Trophoblast cell (in vitro differentiated cells and primary cell): ENCODE measurements around the gene ALPI.

Experiments used
- DNase-seq, 2 donors: peaks; one replicate each; pipeline ENCODE4 v3.0.0-alpha.2; 2016
- H2AFZ ChIP-seq: 2 replicates; pipeline ENCODE4 v1.6.1; 2013; ENCODE audit warnings: low read length, moderate library complexity, mild to moderate bottlenecking; ENCODE audit not compliant: insufficient read depth, poor library complexity
- H2AK5ac ChIP-seq: 2 replicates; pipeline ENCODE4 v1.6.1; 2013; ENCODE audit warnings: mild to moderate bottlenecking, low read length
- H2BK120ac ChIP-seq: 2 replicates; pipeline ENCODE4 v1.6.1; 2013; ENCODE audit warnings: low read length, mild to moderate bottlenecking, moderate library complexity; ENCODE audit not compliant: insufficient read depth, poor library complexity
- H2BK12ac ChIP-seq: 2 replicates; pipeline ENCODE4 v1.6.1; 2013; ENCODE audit warnings: mild to moderate bottlenecking, low read length, moderate library complexity
- H2BK5ac ChIP-seq: 2 replicates; pipeline ENCODE4 v1.6.1; 2013; ENCODE audit warnings: low read length, low read depth, moderate library complexity, mild to moderate bottlenecking; ENCODE audit not compliant: poor library complexity
- H3K14ac ChIP-seq: 2 replicates; pipeline ENCODE4 v1.6.1; 2013; ENCODE audit warnings: mild to moderate bottlenecking, low read length
- H3K18ac ChIP-seq: 2 replicates; pipeline ENCODE4 v1.6.1; 2013; ENCODE audit warnings: mild to moderate bottlenecking, low read length
- H3K23ac ChIP-seq: 2 replicates; pipeline ENCODE4 v1.6.1; 2013; ENCODE audit warnings: low read length
- H3K27ac ChIP-seq: 2 replicates; pipeline ENCODE4 v1.5.1; 2013; ENCODE audit warnings: low read depth, mild to moderate bottlenecking, inconsistent platforms, low read length, moderate library complexity
- H3K27me3 ChIP-seq: 2 replicates; pipeline ENCODE4 v1.6.1; 2013; ENCODE audit warnings: inconsistent platforms, mild to moderate bottlenecking, low read length, moderate library complexity; ENCODE audit not compliant: insufficient read depth
- H3K36me3 ChIP-seq, 2 experiments: 1 replicate in 1 of 2; 2 replicates in 1 of 2; pipeline ENCODE4 v1.6.1; 2013; ENCODE audit warnings: low read length in 2 of 2, mild to moderate bottlenecking in 2 of 2, moderate library complexity in 1 of 2; ENCODE audit not compliant: insufficient read depth in 2 of 2, control insufficient read depth in 1 of 2
- H3K4ac ChIP-seq: 2 replicates; pipeline ENCODE4 v1.6.1; 2013; ENCODE audit warnings: low read depth, mild to moderate bottlenecking, low read length, moderate library complexity
- H3K4me1 ChIP-seq, 2 experiments: 1 replicate in 1 of 2; 2 replicates in 1 of 2; pipeline ENCODE4 v1.6.1; 2013; ENCODE audit warnings: low read length in 2 of 2, mild to moderate bottlenecking in 2 of 2, moderate library complexity in 1 of 2; ENCODE audit not compliant: insufficient read depth in 2 of 2, control insufficient read depth in 1 of 2
- H3K4me2 ChIP-seq: 2 replicates; pipeline ENCODE4 v1.6.1; 2013; ENCODE audit warnings: inconsistent platforms, mild to moderate bottlenecking, low read length, moderate library complexity
- H3K4me3 ChIP-seq: 2 replicates; pipeline ENCODE4 v1.5.1; 2013; ENCODE audit warnings: mild to moderate bottlenecking, low read depth, low read length, inconsistent platforms
- H3K79me1 ChIP-seq: one replicate; pipeline ENCODE4 v1.6.1; 2013; ENCODE audit warnings: low read length
- H3K79me2 ChIP-seq: 2 replicates; pipeline ENCODE4 v1.6.1; 2013; ENCODE audit warnings: low read length, mild to moderate bottlenecking; ENCODE audit not compliant: control insufficient read depth, insufficient read depth, poor library complexity
- H3K9ac ChIP-seq: 2 replicates; pipeline ENCODE4 v1.6.1; 2013; ENCODE audit warnings: mild to moderate bottlenecking, low read length
- H3K9me3 ChIP-seq: 2 replicates; pipeline ENCODE4 v1.6.1; 2013; ENCODE audit warnings: low read depth, mild to moderate bottlenecking, control low read depth, inconsistent platforms, low read length; ENCODE audit not compliant: insufficient read depth
- H4K12ac ChIP-seq: 2 replicates; pipeline ENCODE4 v1.6.1; 2013; ENCODE audit warnings: low read depth, mild to moderate bottlenecking, low read length, moderate library complexity
- H4K8ac ChIP-seq: 2 replicates; pipeline ENCODE4 v1.6.1; 2013; ENCODE audit warnings: low read depth, mild to moderate bottlenecking, low read length, moderate library complexity
- H4K91ac ChIP-seq: one replicate; pipeline ENCODE4 v1.6.1; 2013; ENCODE audit warnings: low read depth, mild to moderate bottlenecking, low read length, moderate library complexity
- WGBS: extraction: QIAGEN DNeasy Blood & Tissue Kit; methylation state at CpG from one replicate; pipeline ENCODE4 v1.1.7; 2013; ENCODE audit warnings: missing lambda C conversion rate; ENCODE audit not compliant: insufficient read length, insufficient coverage; ENCODE audit errors: extremely low coverage; 5-methylcytosine and 5-hydroxymethylcytosine counted together

ALPI gene

GRCh38 chr2:232418056-232418455, 37.9 kb upstream of the ALPI start:
- no peak overlapping the region for H2AFZ ChIP-seq
- H3K23ac ChIP-seq, result no peak overlapping the region
- H3K4me3 ChIP-seq, result no peak overlapping the region
- H2BK120ac ChIP-seq, result no peak overlapping the region
- H4K91ac ChIP-seq, result no peak overlapping the region
- H3K9ac ChIP-seq, result no peak overlapping the region
- no peak overlapping the region for H3K4ac ChIP-seq
- no peaks in the 10 kb centered on the region for H3K79me1 ChIP-seq
- H3K79me2 ChIP-seq, result no peaks in the 10 kb centered on the region
- no CpG with 5 or more reads among the region's 6 CpGs for WGBS
- H2AK5ac ChIP-seq, result no peak overlapping the region
- H4K8ac ChIP-seq, result no peak overlapping the region
- no peak overlapping the region for H3K14ac ChIP-seq
- peaks cover 35% of the 10 kb centered on the region for H3K27me3 ChIP-seq
- no peak overlapping the region for H3K27ac ChIP-seq
- H3K9me3 ChIP-seq, result peaks cover 13% of the 10 kb centered on the region
- no peaks in the 10 kb centered on the region for H3K36me3 ChIP-seq
- H4K12ac ChIP-seq, result no peak overlapping the region
- no peak overlapping the region for H2BK5ac ChIP-seq
- no peak for DNase-seq
- peaks cover 21 to 25% of the 10 kb centered on the region in 2 experiments for H3K4me1 ChIP-seq
- no peak overlapping the region for H3K18ac ChIP-seq
- H2BK12ac ChIP-seq, result no peak overlapping the region
- H3K4me2 ChIP-seq, result no peak overlapping the region

- no peak overlapping the region for H3K4ac ChIP-seq
- H3K79me2 ChIP-seq, result no peaks in the 10 kb centered on the region
- no peak overlapping the region for H3K18ac ChIP-seq
- H3K23ac ChIP-seq, result no peak overlapping the region
- DNase-seq, result peak; percentile 20 to 53
- no peaks in the 10 kb centered on the region for H3K79me1 ChIP-seq
- H3K4me2 ChIP-seq, result peak overlapping the region; percentile 76
- no peak overlapping the region for H2AK5ac ChIP-seq
- no peak overlapping the region for H4K12ac ChIP-seq
- H3K4me1 ChIP-seq, result peaks cover 21 to 25% of the 10 kb centered on the region in 2 experiments
- H4K91ac ChIP-seq, result no peak overlapping the region
- H3K36me3 ChIP-seq, result no peaks in the 10 kb centered on the region
- H3K9ac ChIP-seq, result no peak overlapping the region
- H2BK5ac ChIP-seq, result no peak overlapping the region
- WGBS, result no CpG with 5 or more reads among the region's 49 CpGs
- H3K4me3 ChIP-seq, result peak overlapping the region; percentile 25
- no peak overlapping the region for H3K14ac ChIP-seq
- no peak overlapping the region for H4K8ac ChIP-seq
- H3K9me3 ChIP-seq, result peaks cover 13% of the 10 kb centered on the region
- H3K27me3 ChIP-seq, result peaks cover 35% of the 10 kb centered on the region
- H3K27ac ChIP-seq, result no peak overlapping the region
- H2BK120ac ChIP-seq, result no peak overlapping the region
- no peak overlapping the region for H2AFZ ChIP-seq
- no peak overlapping the region for H2BK12ac ChIP-seq
These were observed 37.3 kb upstream of the ALPI start for GRCh38 chr2:232418466-232419244.

GRCh38 chr2:232419245-232420072, 36.5 kb upstream of the ALPI start:
- H3K9ac ChIP-seq, result no peak overlapping the region
- H3K36me3 ChIP-seq, result no peaks in the 10 kb centered on the region
- H3K4ac ChIP-seq, result no peak overlapping the region
- no peak overlapping the region for H2BK5ac ChIP-seq
- H4K8ac ChIP-seq, result no peak overlapping the region
- H3K4me3 ChIP-seq, result peak overlapping the region; percentile 25
- H3K14ac ChIP-seq, result no peak overlapping the region
- H2AK5ac ChIP-seq, result no peak overlapping the region
- H3K4me1 ChIP-seq, result peaks cover 21 to 25% of the 10 kb centered on the region in 2 experiments
- peaks cover 35% of the 10 kb centered on the region for H3K27me3 ChIP-seq
- no peaks in the 10 kb centered on the region for H3K79me1 ChIP-seq
- H2BK12ac ChIP-seq, result no peak overlapping the region
- no peak overlapping the region for H2BK120ac ChIP-seq
- no peak overlapping the region for H2AFZ ChIP-seq
- H4K12ac ChIP-seq, result peak overlapping the region; percentile 6
- H3K79me2 ChIP-seq, result no peaks in the 10 kb centered on the region
- H3K4me2 ChIP-seq, result peak overlapping the region; percentile 76
- H3K18ac ChIP-seq, result no peak overlapping the region
- no peak overlapping the region for H4K91ac ChIP-seq
- H3K9me3 ChIP-seq, result peaks cover 13% of the 10 kb centered on the region
- H3K23ac ChIP-seq, result no peak overlapping the region
- DNase-seq, result peak in 1 of 2 donors; percentile 19
- no CpG with 5 or more reads among the region's 79 CpGs for WGBS
- H3K27ac ChIP-seq, result no peak overlapping the region

- Histone ChIP-seq H2BK12ac (no peak overlapping the region), H3K4me3 (peak overlapping the region; percentile 51), H3K23ac (no peak overlapping the region), H2AK5ac (no peak overlapping the region), H3K9me3 (peaks cover 13% of the 10 kb centered on the region), H3K79me1 (no peaks in the 10 kb centered on the region), H4K91ac (no peak overlapping the region), H3K14ac (no peak overlapping the region), H2AFZ (no peak overlapping the region), H2BK5ac (no peak overlapping the region), H2BK120ac (no peak overlapping the region), H4K12ac (no peak overlapping the region), H3K4me1 (peaks cover 21 to 25% of the 10 kb centered on the region in 2 experiments), H4K8ac (no peak overlapping the region), H3K36me3 (no peaks in the 10 kb centered on the region), H3K79me2 (no peaks in the 10 kb centered on the region), H3K27me3 (peaks cover 35% of the 10 kb centered on the region), H3K18ac (no peak overlapping the region), H3K9ac (no peak overlapping the region), H3K4ac (no peak overlapping the region), H3K27ac (no peak overlapping the region), H3K4me2 (peak overlapping the region; percentile 76)
- no CpG with 5 or more reads among the region's 22 CpGs for WGBS
- DNase-seq, result no peak
These were observed 35.9 kb upstream of the ALPI start for GRCh38 chr2:232420073-232420454.
